Activated effector memory CD4-positive, alpha-beta T cell treated with Interleukin-2 at 50 U/mL for 16 hours (primary cell): Measurements from ENCODE around the gene NRDE2.

Source experiments
- DNase-seq: peaks from one replicate; pipeline ENCODE4 v3.0.0-alpha.2; 2020

NRDE2 gene

DNA sequence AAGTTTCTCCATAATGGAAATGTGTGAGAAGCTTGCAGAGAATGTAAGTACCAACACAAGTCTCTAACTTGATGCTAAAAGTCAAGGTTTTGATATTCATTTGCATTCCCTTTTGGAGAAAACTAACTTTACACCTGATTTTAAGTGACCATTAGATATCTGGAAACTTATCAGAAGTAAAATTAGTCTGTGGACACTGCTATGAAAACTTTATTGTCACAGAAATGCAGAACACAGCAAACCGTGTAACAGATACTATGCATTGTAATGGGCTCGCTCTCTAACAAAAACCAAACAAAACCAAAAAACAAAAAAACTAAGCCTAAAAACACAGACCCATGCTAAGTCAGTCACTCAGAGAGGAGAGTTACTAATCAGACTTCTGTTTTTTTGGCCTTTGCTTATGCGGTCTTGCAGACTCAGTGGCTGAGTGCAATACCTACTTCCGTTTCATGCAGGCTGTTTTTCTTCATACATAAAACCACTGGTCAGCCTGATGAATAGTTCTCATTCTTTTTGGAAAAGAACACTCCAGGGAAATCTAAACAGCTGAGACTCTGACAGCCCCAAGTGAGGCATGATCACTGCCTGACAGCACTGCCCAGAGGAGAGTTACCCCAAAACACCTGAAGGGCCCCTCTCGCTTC lies 35.7 kb downstream of the NRDE2 start:
- no peak for DNase-seq

DNA sequence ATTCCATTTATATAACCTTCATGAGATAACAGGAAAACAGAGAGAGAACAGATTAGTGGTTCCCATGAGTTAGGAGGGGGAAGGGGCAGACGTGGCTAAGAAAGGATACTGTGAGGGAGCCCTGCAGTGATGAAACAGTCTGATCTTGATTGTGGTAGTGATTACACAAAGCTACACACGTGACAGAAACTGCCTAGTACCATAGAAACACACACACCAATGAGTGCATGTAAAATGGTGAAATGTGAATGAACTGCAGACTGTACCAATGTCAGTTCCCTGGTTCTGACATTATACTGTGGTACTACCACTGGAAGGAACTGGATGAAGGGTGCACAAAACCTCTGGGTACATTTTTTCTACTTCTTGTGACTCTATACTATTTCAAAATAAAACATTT lies 36.9 kb downstream of the NRDE2 start:
- DNase-seq: no peak

DNA sequence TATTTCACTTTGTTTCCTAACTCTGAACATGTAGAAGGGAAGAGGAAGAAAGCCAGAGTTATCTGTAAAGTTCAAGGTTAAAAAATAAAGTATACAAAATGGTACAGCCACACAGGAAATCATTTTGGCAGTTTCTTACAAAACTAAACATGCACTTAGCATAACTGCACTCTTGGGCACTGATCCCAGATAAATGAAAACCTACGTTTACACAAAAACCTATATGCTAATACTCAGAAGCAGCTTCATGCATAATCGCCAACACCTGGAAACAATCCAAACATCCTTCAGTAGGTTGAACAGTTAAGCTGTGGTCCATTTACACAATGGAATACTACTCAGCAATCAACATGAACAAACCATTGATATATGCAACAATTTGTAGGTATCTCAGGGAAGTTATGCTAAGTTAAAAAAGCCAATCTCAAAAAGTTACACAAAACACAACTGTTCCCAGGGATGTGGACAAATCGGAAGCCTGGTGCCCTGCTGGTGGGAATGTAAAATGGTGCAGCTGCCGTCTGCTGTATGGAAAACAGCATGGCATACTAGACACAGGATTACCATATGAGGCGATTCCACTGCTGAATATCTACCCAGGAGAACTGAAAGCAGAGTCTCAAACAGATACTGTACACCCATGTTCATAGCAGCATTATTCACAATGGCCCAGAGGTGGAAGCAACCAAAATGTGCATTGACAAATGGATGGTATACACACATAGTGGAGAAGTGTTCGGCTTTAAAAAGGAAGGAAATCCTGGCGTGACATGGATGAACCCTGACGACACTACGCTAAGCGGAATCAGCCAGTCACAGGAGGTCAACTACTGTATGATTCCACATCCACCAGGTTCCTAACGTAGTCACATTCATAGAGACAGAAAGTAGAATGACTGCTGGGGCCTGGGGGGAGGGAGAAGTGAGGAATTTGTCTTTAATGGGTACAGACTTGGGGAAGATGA lies 37.7 kb downstream of the NRDE2 start:
- no peak for DNase-seq

DNA sequence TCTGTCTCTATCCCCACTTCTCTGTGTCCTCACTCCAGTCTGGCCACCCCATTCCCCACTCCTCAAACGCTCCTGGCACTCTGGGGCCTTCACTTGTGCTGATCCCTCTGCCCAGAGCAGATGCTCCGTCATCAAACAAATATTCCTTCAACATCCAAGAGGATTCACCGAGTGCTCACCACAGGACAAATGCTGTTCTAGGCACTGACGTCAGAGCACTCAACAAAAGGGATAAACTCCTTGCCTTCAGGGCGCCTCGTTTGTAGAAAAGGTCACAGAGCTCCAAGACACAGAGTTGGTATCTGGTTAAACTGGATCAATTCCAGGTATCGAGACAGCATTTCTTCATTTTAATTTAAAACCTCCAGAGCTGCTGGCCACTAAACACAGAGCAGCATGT lies 40.0 kb downstream of the NRDE2 start:
- no peak for DNase-seq

DNA sequence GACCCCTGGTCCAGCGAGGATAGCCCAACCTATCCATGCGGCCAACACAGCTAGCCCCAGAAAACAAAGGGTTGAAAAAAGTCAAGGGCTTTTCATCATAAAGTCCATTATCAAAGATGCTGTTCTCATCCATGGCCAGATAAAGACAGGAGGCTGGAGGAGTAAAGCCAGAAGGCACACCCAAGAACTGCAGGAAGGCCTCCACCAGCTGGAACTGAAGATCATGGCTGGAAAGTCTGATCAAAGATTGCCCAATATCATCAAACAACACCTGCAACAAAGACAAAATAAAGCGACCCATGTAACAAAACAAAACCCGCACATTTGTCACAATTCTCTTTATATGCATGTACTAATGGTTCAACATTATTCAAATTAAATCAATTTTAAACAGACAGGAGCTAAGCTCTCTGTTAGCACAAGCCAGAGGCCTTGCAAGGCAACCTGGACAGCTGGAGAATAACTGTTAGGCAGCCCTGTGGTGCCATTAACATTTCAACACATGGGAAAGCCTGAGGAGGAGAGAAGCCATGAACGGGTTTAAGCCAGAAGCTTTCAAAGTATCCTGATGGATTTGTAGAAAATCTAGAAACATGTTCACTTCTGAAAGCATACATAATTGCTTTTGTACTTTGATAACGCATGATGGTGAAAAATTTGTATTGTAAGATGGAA lies 41.3 kb downstream of the NRDE2 start:
- DNase-seq: no peak

DNA sequence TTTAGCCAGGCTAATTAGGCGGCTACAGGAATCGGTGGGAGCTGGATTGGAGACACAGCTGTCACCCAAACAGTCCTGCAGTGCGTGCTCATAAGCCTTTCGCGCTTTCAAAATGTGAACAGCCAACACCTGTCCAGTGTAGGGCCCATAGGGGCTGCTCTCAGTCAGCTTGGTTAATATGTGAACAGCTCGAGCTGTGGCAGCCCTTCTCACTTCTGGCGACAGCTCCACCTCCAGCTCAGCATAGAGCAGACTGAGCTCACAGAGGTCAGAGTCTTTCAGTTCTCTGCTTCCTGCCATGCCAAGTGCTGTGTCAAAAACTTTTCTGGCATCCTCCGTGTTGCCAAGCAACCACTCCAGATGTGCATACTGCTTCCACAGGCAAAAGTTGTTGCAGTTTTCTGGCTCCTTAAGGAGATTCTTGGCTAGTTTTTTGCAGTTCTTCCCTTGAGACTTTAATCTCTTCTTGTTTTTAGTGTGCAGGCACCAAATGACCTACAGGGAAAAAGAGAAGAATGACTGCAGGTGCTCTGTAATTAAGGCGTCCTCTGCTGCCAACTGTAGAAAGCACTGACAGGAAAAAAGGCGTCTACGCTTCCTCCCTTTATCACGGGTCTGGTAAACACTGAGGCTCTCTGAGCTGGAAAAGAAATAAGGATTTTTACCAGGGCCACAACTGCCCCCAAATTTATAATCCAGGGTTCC lies 42.9 kb downstream of the NRDE2 start:
- DNase-seq: no peak

DNA sequence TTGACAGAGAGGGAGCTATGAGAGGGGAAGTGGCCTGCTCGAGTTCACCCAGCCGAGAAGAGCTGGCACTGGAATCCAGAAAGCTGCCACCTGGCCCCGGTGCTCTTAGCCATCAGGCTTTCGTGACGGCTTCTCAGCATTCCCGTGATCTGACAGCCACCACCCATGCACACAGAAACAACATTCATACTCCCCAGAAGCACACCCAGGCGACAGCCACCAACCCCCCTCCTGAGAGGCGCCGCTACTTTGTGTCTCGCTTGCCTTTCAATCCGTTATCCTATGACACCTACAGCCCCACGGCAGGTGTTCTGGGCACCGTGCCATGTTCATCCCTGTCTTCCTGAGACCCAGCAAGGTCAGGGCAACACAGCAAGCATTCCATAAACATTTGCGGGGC lies 44.0 kb downstream of the NRDE2 start:
- no peak for DNase-seq

DNA sequence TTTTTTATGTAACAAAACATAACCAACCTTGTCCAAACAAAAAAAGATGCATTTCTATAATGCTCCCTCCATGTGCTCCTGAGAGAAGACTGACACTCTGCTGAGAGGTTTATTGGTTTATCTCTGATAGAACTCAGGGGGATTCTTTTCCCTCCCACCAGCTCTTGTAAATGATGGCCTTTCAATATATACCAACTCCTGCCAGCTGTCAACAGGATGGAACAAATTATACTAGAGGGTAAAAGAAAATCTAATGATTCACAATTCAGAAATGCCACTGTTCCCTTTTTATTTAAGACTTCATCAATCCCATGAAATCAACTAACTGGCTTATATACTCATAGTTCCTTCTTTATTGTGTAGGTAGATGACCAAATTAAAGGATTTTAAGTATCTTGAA lies 50.0 kb downstream of the NRDE2 start:
- no peak for DNase-seq

DNA sequence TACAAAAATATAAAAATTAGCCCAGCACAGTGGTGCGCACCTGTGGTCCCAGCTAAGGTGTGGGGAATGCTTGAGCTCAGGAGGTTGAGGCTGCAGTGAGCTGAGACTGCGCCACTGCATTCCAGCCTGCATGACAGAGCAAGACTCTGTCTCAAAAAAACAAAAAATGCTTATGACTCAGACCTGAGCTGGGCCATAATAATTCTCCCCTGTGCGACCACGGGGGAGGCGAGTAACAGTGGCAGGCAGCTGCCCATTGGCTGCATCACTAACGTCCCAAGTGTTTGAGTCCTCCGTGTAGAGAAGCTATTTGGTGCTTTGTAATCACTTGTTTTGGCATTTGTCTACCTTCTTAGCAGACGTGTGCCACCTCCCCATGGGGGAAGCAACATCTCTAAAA lies 50.5 kb downstream of the NRDE2 start:
- no peak for DNase-seq

DNA sequence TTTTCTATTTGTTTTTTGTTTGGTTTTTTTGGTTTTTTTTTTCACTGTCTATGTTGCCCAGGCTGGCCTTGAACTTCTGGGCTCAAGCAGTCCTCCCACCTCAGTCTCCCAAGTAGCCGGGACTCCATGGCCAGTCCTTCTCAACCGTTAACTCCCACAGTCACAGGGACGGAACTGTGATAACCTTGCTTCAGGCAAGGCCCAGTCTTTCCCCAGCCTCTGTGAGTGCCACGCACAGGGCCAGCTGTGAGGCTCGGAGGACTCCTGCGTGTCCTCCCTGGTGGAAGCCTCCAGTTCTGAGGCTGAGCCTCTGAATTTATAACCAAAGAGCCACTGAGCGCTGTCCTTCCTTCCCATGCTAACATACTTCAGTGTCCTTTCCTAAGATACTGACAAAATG lies 51.6 kb downstream of the NRDE2 start:
- DNase-seq: no peak

DNA sequence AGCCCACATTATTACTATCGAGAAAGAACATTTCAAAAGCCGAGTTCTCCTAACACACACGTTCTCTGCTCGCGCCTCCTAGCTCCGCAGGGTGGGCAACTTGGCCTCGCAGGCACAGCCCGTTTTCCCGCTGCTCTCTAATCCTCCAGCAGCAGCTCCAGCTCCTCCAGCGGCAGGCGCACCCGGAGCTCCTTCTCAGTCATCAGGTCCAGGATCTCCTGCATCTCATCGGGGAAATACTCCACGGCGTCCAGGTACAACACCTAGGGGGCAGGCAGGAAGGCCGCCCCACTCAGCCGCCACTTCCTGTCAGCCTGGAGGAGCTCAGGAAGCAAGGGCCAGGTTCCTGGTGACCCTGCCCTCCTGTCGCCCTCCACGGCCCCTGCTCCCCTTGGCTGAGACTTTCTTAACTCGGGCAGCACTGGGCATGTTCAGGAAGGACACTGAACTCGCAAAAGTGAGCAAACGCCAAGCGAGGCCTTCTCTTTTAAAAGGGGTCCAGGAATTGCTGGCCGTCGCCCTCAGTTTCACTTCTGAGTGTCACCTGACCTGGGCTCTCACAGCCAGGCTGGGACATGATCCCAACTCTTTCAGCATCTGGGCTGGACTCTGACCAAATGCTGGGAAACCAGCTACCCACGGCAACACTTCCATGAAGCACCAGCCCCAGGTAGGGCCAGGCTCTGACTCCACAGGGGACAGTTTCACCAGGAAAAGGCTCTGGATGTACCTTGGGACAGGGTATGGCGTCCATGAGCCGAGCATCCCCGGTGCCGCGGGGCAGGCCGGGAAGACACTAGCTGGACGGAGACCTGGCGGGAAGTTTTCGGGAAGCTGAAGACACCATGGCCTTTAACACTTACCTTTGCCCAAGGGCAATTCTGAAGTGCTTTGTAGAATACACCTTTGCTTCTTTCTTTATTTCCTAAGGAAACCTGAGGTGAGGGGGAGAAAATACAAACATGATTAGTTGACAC lies 53.3 kb downstream of the NRDE2 start:
- DNase-seq: no peak

DNA sequence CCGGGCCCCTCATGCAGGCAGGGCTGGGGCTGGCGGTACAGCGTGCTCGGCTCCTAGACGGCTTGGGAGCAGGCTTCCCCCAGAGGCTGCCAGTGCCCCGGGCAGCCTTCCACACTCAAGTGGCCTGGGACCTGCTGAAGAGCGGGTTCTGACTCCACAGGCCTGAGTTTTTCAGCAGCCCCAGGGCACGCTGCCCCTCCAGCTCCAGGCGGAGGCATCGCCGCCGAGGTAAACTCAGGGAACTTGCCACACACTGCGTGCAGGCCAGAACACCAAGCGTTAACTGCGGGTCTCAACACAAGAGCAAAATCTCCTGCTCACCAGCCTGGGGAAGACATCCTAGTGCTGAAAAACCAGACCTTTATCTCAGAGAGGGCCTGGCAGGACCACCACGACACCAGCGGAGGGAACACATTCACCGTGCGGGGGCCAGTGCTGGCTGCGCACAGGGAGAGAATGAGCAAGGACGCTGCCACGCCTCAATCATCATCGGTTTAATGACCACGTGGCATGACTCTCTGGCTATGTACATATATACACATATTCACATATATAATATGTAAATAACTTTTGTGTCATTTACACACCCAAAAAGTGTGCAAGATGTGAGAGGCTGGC lies 54.1 kb downstream of the NRDE2 start:
- DNase-seq: no peak

DNA sequence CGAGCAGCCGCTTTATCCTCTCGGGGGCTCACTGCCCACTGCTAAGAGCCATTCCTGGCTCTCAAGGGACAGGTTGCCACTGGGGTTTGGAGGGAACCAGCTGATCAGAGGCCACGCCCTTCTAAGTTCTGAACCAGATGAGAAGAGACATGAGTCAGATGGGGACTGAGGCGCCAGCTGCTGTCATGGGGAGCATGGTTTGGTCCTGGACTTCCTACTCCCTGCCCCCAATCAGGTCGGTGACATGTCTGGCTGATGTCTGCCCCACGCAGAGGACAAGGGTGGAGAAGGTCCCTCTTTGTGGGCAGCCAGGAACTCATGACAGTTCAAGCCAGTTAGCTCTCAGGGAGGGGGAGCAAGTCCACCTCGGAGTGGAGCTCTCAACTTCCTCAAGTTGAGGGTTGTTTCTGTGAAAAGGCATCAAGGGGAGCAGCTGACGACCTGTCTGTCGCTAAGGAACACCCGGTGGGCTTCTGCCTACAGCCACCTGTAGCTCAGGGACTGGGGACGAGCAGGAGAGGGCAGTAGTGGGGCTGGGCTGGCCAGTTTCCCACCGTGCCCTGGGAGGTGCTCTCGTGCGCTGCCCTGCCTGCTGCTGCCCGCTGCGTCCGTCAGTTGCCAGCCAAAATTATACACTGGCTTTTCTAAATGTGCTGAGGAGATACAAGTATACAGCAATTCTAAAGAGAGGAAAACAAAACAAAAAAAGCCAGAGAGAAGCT lies 54.9 kb downstream of the NRDE2 start:
- no peak for DNase-seq

DNA sequence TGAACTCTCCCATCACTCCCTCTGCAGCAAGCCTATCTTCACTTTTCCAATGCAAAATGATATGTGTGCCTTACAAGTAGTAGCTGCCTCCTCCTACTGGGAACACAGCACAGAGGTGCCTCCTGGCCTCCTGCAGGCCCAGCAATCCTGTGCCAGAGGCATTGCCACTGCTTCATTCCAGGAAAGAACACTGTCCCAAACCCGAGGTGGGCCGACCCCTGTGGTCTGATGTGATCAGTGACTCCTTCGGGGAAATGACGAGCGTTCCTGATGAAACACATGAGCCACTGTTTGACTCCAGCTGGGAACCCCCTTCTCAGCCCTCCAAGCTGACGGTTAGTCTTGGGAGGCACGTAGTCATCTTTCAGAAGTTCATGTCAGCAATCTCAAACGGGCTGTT lies 55.9 kb downstream of the NRDE2 start:
- DNase-seq: no peak

DNA sequence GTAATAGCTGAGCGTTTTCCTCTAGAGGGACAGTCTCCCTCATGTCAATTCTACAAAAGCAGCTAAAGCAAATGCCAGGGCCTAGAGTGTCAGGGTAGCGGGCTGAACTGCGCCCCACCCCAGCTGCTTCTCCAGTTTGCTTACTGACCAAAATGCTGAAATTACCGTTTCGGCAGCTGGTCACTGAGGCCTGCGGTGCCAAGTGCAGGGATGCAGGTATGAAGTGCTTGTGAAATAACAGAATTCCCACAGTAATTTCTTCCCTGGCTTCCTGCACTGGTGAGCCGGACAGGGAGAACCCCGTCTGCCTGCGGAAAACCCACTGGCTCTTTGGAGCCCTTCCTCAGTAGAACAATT lies 56.3 kb downstream of the NRDE2 start:
- DNase-seq: no peak

DNA sequence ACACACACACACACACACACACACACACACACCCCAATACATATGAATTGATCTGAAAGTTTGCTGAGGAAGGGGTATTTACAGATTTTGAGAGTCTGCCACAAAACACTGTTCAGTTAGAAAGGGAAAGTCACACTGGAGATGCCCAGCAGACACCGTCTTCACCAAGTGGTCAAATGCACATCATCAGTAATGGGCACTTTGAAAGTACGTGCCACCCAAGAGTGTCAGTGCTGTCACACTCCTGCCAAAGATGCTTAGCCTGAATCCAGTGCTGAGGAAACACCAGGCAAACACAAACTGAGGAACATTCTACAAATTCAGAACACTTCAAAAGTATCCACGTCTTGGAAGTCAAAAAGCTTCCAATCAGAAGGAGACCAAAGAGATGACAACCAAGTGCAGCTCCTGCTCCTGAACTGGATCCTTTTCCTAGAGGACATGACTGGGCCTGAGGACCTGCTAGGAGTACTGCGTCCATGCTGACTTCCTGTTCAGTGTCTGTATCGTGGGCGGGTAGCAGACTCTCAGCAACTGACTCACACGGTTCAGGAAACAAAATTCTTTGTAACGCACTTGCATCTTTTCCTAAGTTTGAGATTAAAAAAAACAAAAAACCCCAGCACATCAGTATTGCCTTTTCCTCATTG lies 56.8 kb downstream of the NRDE2 start:
- no peak for DNase-seq

DNA sequence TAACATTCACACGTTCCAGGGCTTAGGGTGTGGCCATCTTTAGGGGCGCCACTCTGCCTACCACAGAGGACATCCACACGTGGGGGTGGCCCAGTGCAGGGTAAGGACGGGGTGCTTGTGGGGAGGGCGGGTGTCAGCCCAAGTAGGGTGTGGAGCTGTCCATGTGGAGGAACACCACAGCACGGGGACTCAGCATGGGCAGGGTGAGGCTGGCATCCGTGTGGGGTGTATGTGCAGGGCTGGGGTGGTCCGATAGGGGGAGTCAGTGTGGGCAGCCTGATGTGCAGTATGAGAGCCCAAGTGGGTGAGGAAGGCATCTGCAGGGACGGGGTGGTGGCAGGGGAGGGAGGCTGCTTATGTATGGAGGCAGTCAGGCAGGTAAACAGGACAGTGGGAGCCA lies 57.7 kb downstream of the NRDE2 start:
- DNase-seq: no peak

DNA sequence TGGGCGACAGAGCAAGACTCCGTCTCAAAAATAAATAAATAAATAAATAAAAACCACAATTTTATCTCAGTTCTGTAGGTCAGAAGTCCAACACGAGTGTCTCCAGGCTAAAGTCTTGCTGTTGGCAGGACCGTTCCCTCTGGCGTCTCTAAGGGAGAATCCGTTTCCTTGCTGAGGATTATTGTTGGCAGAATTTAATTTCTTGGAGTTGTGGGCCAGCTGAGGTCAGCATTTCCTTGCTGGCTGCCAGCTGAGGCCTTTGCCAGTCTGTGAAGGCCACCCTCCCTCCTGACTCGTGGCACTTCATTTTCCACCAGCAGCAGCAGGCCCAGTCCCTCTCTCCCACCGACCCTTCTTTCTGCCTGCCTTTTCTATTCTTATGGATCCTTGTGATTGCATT lies 58.2 kb downstream of the NRDE2 start:
- no peak for DNase-seq

DNA sequence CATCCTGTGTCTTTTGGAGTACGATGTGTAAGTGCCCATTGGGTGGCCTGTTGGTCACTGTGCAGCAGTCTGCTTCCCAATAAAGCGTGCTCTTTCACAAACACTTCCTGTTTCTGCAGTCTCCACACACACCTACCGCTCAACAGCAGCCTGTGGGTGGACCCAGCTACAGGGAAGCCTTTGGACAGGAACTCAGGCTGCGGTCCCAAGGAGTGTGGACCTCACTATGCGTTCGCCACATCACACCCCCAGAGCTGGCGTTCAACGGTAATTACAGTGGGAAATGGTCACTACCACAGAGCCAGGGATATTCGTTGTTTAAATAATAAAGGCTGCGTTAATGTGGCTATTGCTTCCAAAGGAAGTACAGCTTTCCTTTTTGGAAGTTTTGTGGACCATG lies 59.2 kb downstream of the NRDE2 start:
- DNase-seq: no peak

DNA sequence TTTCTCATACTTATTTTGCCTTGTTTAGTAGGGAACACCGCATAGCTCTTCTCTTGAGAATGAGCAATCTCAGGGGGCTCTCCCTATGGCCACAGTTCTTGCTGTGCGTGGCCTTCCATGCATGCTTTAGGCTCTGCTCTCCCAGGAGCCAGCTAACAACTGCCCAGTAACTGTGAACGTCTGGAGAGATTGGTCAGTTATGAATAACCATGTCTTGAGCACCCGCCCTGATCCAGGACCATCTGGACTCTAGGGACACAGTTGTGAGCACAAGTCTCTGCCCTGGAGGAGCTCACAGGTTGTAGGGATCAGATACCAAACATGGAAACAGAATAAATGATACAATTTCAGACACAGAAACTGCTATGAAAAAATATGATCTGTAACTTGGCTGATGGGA lies 63.3 kb downstream of the NRDE2 start:
- no peak for DNase-seq
